Nucleus accumbens (tissue), 56 donors: ENCODE data around the gene SSNA1.
"Not testable (repeated sequence)": the region's sequence is repeated elsewhere in the genome, so short reads cannot be mapped to it uniquely, and the experiment has no call there.

Experiments
- DNase-seq, 56 donors: peaks; one replicate each; lab custom pipeline; 2025; lab: John Stamatoyannopoulos, UW

The SSNA1 gene

GRCh38 chr9:137239541-137240200, 51.2 kb downstream of the SSNA1 start:
- DNase-seq, result not testable (repeated sequence)
